Esophagus muscularis mucosa (tissue), 4 donors: ENCODE results near the gene KYNU.

ENCODE experiments used
- CTCF ChIP-seq, 3 experiments: fragments of 200-600 bp in 2 of 3; fragments of 450-650 bp in 1 of 3; sonication (generic) in 2 of 3; IDR thresholded peaks; one replicate each; pipeline ENCODE4 v1.5.1; 2017 to 2019; ENCODE audit warnings: antibody characterized with exemption in 3 of 3, mild to moderate bottlenecking in 2 of 3, moderate library complexity in 1 of 3
- EP300 ChIP-seq: sonication (generic); formaldehyde crosslinking; IDR thresholded peaks from one replicate; pipeline ENCODE4 v1.6.1; 2017; ENCODE audit warnings: antibody characterized with exemption
- POLR2A ChIP-seq: fragments of 450-650 bp; IDR thresholded peaks from one replicate; pipeline ENCODE4 v1.6.1; 2017; ENCODE audit warnings: antibody characterized with exemption, moderate library complexity, mild to moderate bottlenecking, low read depth
- POLR2AphosphoS5 ChIP-seq, 2 donors: sonication (generic); formaldehyde crosslinking; IDR thresholded peaks; one replicate each; pipeline ENCODE4 v1.6.1; 2017; ENCODE audit warnings: antibody characterized with exemption in 2 of 2

- TF ChIP-seq CTCF (IDR thresholded peaks at IDR 0.05) (no peak), POLR2AphosphoS5 (IDR thresholded peaks at IDR 0.05) (no peak), POLR2A (no peak), EP300 (no peak)
Observed at GRCh38 chr2:142857256-142858164, 20.0 kb upstream of the KYNU start.
